Neural crest cell (in vitro differentiated cells): ENCODE measurements around the gene TFB1M. TPM values are rescaled to one million over a fixed set of nuclear protein-coding genes. Genes with fewer than 3 reads are reported as not detected.
A peak's percentile ranks its signal among the peaks of the same experiment; 100 is the strongest.

Source experiments
- DNase-seq: peaks from one replicate; pipeline ENCODE4 v3.0.0; 2021; ENCODE audit warnings: low read depth, mixed read lengths, low spot score
- H3K27ac Mint-ChIP-seq: one replicate; pipeline ENCODE4 v1.8.0; 2021; ENCODE audit warnings: mild to moderate bottlenecking, mixed read lengths; ENCODE audit not compliant: unreplicated experiment
- H3K27me3 Mint-ChIP-seq: 2 replicates; pipeline ENCODE4 v1.8.0; 2021; ENCODE audit warnings: low read depth, mild to moderate bottlenecking, mixed read lengths
- H3K36me3 Mint-ChIP-seq: 2 replicates; pipeline ENCODE4 v1.8.0; 2021; ENCODE audit warnings: low read depth, mild to moderate bottlenecking, mixed read lengths
- H3K4me1 Mint-ChIP-seq: 2 replicates; pipeline ENCODE4 v1.8.0; 2021; ENCODE audit warnings: mixed read lengths
- H3K4me3 Mint-ChIP-seq: one replicate; pipeline ENCODE4 v1.8.0; 2021; ENCODE audit warnings: mild to moderate bottlenecking, mixed read lengths
- H3K9me3 Mint-ChIP-seq: 2 replicates; pipeline ENCODE4 v1.8.0; 2021; ENCODE audit warnings: mixed read lengths
- total RNA-seq: library from RNA; stranded (reverse); gene quantifications from 2 replicates; pipeline ENCODE4 v1.2.1, GENCODE V29; 2021
- TF ChIP-seq, protein P1 (sequence below): fragments of 200-600 bp; sonication (generic); conservative IDR thresholded peaks from 2 replicates; pipeline ENCODE4 v1.5.0; 2021; ENCODE audit warnings: antibody characterized with exemption, mild to moderate bottlenecking

Gene TFB1M
- total RNA-seq, 1 donor from 2014 or later = 26.8 TPM

DNA sequence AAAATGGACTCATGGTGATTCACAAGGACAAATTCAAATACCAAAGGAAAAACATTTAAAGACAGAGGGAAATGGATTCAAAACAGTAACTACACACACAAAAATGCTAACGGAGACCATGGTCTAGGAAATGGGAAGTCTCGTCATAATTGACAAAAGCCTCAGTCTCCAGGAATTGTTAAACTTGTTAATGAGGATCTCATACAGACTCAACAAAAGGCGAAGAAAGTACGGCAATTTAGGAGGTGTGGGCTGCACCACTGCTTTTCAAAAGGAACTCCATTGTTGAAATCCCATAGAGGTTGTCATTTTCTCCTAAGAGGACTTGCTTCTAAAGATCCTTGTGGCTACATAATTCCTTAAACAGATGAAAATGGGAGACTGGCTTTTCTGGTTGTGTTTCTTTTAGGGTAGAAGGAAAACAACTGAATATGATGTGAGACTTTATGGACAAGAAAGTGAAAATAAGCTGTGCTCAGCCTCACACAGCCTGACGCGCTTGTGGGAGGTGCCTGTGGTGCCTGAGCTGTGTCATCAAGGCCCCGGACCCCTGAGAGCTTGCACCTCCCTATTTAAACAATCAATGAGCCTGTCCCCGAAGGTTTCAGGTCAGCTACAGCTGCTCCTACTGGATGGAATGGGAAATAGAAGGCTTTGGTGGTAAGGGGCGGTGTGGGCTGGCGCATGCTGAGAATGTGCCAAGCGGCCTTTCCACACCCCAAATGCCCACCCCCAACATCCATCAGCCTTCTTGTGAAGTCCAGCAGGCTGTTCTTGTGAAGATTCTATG is 53.0 kb downstream of the TFB1M start:
- peaks cover 14% of the 10 kb centered on the region for H3K36me3 Mint-ChIP-seq
- peak overlapping the region; percentile 15 for H3K27ac Mint-ChIP-seq
- peaks cover 47% of the 10 kb centered on the region for H3K4me1 Mint-ChIP-seq
- DNase-seq = no peak
- H3K9me3 Mint-ChIP-seq = no peaks in the 10 kb centered on the region
- peak overlapping the region; percentile 34 for H3K4me3 Mint-ChIP-seq
- no peaks in the 10 kb centered on the region for H3K27me3 Mint-ChIP-seq
- TF ChIP-seq, protein P1, sequence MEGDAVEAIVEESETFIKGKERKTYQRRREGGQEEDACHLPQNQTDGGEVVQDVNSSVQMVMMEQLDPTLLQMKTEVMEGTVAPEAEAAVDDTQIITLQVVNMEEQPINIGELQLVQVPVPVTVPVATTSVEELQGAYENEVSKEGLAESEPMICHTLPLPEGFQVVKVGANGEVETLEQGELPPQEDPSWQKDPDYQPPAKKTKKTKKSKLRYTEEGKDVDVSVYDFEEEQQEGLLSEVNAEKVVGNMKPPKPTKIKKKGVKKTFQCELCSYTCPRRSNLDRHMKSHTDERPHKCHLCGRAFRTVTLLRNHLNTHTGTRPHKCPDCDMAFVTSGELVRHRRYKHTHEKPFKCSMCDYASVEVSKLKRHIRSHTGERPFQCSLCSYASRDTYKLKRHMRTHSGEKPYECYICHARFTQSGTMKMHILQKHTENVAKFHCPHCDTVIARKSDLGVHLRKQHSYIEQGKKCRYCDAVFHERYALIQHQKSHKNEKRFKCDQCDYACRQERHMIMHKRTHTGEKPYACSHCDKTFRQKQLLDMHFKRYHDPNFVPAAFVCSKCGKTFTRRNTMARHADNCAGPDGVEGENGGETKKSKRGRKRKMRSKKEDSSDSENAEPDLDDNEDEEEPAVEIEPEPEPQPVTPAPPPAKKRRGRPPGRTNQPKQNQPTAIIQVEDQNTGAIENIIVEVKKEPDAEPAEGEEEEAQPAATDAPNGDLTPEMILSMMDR = peak; percentile 33

- H3K36me3 Mint-ChIP-seq = peaks cover 14% of the 10 kb centered on the region
Observed at GRCh38 chr6:155260686-155261085, 53.6 kb downstream of the TFB1M start.

GRCh38 chr6:155259897-155260296 is 54.4 kb downstream of the TFB1M start:
- H3K27ac Mint-ChIP-seq = no peak overlapping the region
- H3K36me3 Mint-ChIP-seq = peaks cover 18% of the 10 kb centered on the region
- TF ChIP-seq, protein P1 = no peak
- H3K9me3 Mint-ChIP-seq = no peaks in the 10 kb centered on the region
- no peak overlapping the region for H3K4me3 Mint-ChIP-seq
- no peaks in the 10 kb centered on the region for H3K27me3 Mint-ChIP-seq
- no peak for DNase-seq
- peaks cover 47% of the 10 kb centered on the region for H3K4me1 Mint-ChIP-seq

More at GRCh38 chr6:155260686-155261085, 53.6 kb downstream of the TFB1M start:
- no peaks in the 10 kb centered on the region for H3K27me3 Mint-ChIP-seq
- peaks cover 47% of the 10 kb centered on the region for H3K4me1 Mint-ChIP-seq
- TF ChIP-seq, protein P1 = no peak
- H3K4me3 Mint-ChIP-seq = no peak overlapping the region
- H3K27ac Mint-ChIP-seq = peak overlapping the region; percentile 15
- DNase-seq = no peak
- no peaks in the 10 kb centered on the region for H3K9me3 Mint-ChIP-seq

DNA sequence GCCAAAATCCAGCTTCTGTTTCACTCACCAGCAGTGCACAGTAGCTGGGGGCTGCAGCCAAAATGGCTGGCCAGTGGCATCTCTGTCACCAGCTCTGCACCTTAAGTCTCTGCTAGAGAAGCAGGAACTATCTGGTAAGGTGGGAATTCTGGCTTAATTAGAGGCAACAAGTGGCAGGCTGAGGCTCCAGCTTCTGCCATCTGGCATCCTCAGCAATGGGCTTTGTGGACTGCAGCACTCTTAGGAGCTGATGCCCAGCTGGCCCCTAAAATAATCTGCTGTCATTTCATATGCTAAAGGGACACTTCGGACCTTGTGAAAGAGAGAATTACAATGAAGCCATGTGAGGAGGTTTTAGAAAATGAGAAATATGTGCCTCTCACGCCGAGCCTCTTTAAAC is 55.1 kb downstream of the TFB1M start:
- no peaks in the 10 kb centered on the region for H3K9me3 Mint-ChIP-seq
- no peak overlapping the region for H3K27ac Mint-ChIP-seq
- H3K4me1 Mint-ChIP-seq = peaks cover 43% of the 10 kb centered on the region
- TF ChIP-seq, protein P1 = no peak
- H3K27me3 Mint-ChIP-seq = no peaks in the 10 kb centered on the region
- DNase-seq = no peak
- H3K4me3 Mint-ChIP-seq = no peak overlapping the region
- H3K36me3 Mint-ChIP-seq = peaks cover 22% of the 10 kb centered on the region

GRCh38 chr6:155257796-155258195 is 56.5 kb downstream of the TFB1M start:
- Mint-ChIP-seq H3K4me3 (no peak overlapping the region), H3K4me1 (peaks cover 30% of the 10 kb centered on the region), H3K27me3 (no peaks in the 10 kb centered on the region), H3K27ac (no peak overlapping the region), H3K36me3 (peaks cover 24% of the 10 kb centered on the region), H3K9me3 (no peaks in the 10 kb centered on the region)
- DNase-seq = no peak
- TF ChIP-seq, protein P1 = no peak
